H1 (cell line): ENCODE data around the gene EGFL6. TPM values are rescaled to one million over a fixed set of nuclear protein-coding genes. Genes with fewer than 3 reads are reported as not detected.
"Not testable (repeated sequence)": the region's sequence is repeated elsewhere in the genome, so short reads cannot be mapped to it uniquely, and the experiment has no call there.

Source experiments
- CTCF ChIA-PET: fragments of 300-600 bp; sonication (Branson Sonifier 250); formaldehyde crosslinking; loops from one replicate; lab custom pipeline; 2021; ENCODE audit not compliant: partially characterized antibody; lab: Charles Lee
- POLR2A ChIA-PET: fragments of 300-600 bp; sonication (Branson Sonifier 250); formaldehyde crosslinking; loops from one replicate; lab custom pipeline; 2021; ENCODE audit warnings: inconsistent platforms; ENCODE audit not compliant: partially characterized antibody; lab: Charles Lee
- DNase-seq, 2 experiments: peaks; one replicate each; pipeline versions ENCODE4 v3.0.0 to v3.0.0-alpha.2; 2010 to 2022; ENCODE audit warnings: low spot score in 2 of 2, low read depth in 1 of 2, mixed read lengths in 1 of 2
- FAIRE-seq: peaks from 2 replicates; lab custom pipeline; 2011; peaks lifted over from hg19 to GRCh38; lab: Jason Lieb, UNC
- H2AFZ ChIP-seq: 2 replicates; pipeline ENCODE4 v1.8.1; 2012; ENCODE audit warnings: low read length, inconsistent platforms
- H2AK5ac ChIP-seq: 2 replicates; pipeline ENCODE4 v1.6.1; 2013; ENCODE audit warnings: low read depth, low read length
- H2BK120ac ChIP-seq: replicated peaks from 2 replicates; pipeline ENCODE3; 2013; ENCODE audit warnings: low read depth, low read length, inconsistent platforms
- H2BK12ac ChIP-seq: 2 replicates; pipeline ENCODE4 v1.6.1; 2013; ENCODE audit warnings: low read depth, low read length
- H2BK15ac ChIP-seq: 2 replicates; pipeline ENCODE4 v1.6.1; 2013; ENCODE audit warnings: low read length
- H2BK20ac ChIP-seq: 2 replicates; pipeline ENCODE4 v1.6.1; 2013; ENCODE audit warnings: low read length
- H2BK5ac ChIP-seq: 2 replicates; pipeline ENCODE4 v1.6.1; 2013; ENCODE audit warnings: low read depth, low read length
- H3K14ac ChIP-seq: 2 replicates; pipeline ENCODE4 v1.6.1; 2013; ENCODE audit warnings: inconsistent platforms; ENCODE audit not compliant: insufficient read length
- H3K18ac ChIP-seq: 2 replicates; pipeline ENCODE4 v1.6.1; 2013; ENCODE audit warnings: low read length; ENCODE audit errors: extremely low read depth
- H3K23ac ChIP-seq: 2 replicates; pipeline ENCODE4 v1.6.1; 2013; ENCODE audit warnings: inconsistent platforms; ENCODE audit not compliant: insufficient read length
- H3K23me2 ChIP-seq: 2 replicates; pipeline ENCODE4 v1.6.1; 2013; ENCODE audit warnings: low read depth, low read length
- H3K27ac ChIP-seq: 2 replicates; pipeline ENCODE4 v1.6.1; 2011; ENCODE audit warnings: low read depth, low read length, inconsistent platforms
- H3K27me3 ChIP-seq, 4 experiments: replicated peaks in 1 of 4; 1 replicate in 1 of 4; 2 replicates in 3 of 4; pipeline versions ENCODE4 v1.6.1 to v1.8.1; 2011 to 2013; ENCODE audit warnings: low read length in 3 of 4, mild to moderate bottlenecking in 3 of 4, inconsistent platforms in 2 of 4, mixed read lengths in 2 of 4, moderate library complexity in 1 of 4; ENCODE audit not compliant: control insufficient read depth in 3 of 4, insufficient read depth in 3 of 4; ENCODE audit errors: extremely low read depth in 1 of 4
- H3K36me3 ChIP-seq, 4 experiments: 2 replicates each; pipeline versions ENCODE4 v1.6.1 to v1.8.1; 2011 to 2013; ENCODE audit warnings: mild to moderate bottlenecking in 4 of 4, low read length in 3 of 4, moderate library complexity in 2 of 4, control low read depth in 1 of 4, inconsistent platforms in 1 of 4; ENCODE audit not compliant: insufficient read depth in 4 of 4, control insufficient read depth in 2 of 4
- H3K4ac ChIP-seq: replicated peaks from 2 replicates; pipeline ENCODE3; 2013; ENCODE audit warnings: low read length, low read depth, mixed read lengths, inconsistent platforms; ENCODE audit not compliant: insufficient read length
- H3K4me1 ChIP-seq, 4 experiments: replicated peaks in 1 of 4; 1 replicate in 1 of 4; 2 replicates in 3 of 4; pipeline versions ENCODE4 v1.6.1 to v1.8.1; 2011 to 2013; ENCODE audit warnings: low read length in 3 of 4, inconsistent platforms in 2 of 4, mixed read lengths in 1 of 4; ENCODE audit not compliant: insufficient read depth in 4 of 4, control insufficient read depth in 3 of 4
- H3K4me2 ChIP-seq, 2 experiments: 2 replicates each; pipeline versions ENCODE4 v1.6.1 to v1.8.1; 2011 to 2013; ENCODE audit warnings: low read depth in 2 of 2, low read length in 2 of 2, control low read depth in 1 of 2, inconsistent platforms in 1 of 2, mild to moderate bottlenecking in 1 of 2; ENCODE audit not compliant: insufficient read depth in 1 of 2
- H3K4me3 ChIP-seq, 4 experiments: fragments of 200-600, 300-600 bp in 1 of 4; sonication (generic), shearing (Covaris generic), sonication (Bioruptor Twin) in 1 of 4; 2 replicates each; pipeline versions ENCODE4 v1.5.1 to v1.8.1; 2011 to 2016; ENCODE audit warnings: low read length in 4 of 4, low read depth in 3 of 4, control low read depth in 2 of 4, inconsistent platforms in 2 of 4, mild to moderate bottlenecking in 2 of 4, mixed read lengths in 1 of 4, moderate library complexity in 1 of 4; ENCODE audit not compliant: insufficient read depth in 2 of 4; ENCODE audit errors: extremely low read depth in 1 of 4
- H3K56ac ChIP-seq: replicated peaks from 2 replicates; pipeline ENCODE3; 2013; ENCODE audit warnings: low read depth, mild to moderate bottlenecking, mixed read lengths, low read length, inconsistent platforms; ENCODE audit not compliant: insufficient read length
- H3K79me1 ChIP-seq: 2 replicates; pipeline ENCODE4 v1.6.1; 2013; ENCODE audit warnings: low read depth, low read length, control low read depth
- H3K79me2 ChIP-seq, 2 experiments: 2 replicates each; pipeline versions ENCODE4 v1.6.1 to v1.8.1; 2012 to 2013; ENCODE audit warnings: low read length in 2 of 2, mild to moderate bottlenecking in 2 of 2, inconsistent platforms in 1 of 2; ENCODE audit not compliant: insufficient read depth in 2 of 2, control insufficient read depth in 1 of 2
- H3K9ac ChIP-seq, 4 experiments: replicated peaks in 1 of 4; 1 replicate in 1 of 4; 2 replicates in 3 of 4; pipeline versions ENCODE4 v1.6.1 to v1.8.1; 2011 to 2013; ENCODE audit warnings: low read depth in 3 of 4, low read length in 3 of 4, control low read depth in 2 of 4, mild to moderate bottlenecking in 2 of 4, moderate library complexity in 2 of 4, inconsistent platforms in 1 of 4; ENCODE audit errors: extremely low read depth in 1 of 4
- H3K9me3 ChIP-seq, 2 experiments: 2 replicates each; pipeline versions ENCODE4 v1.6.1 to v1.8.1; 2012 to 2013; ENCODE audit warnings: mild to moderate bottlenecking in 2 of 2, moderate library complexity in 2 of 2, control low read depth in 1 of 2, inconsistent platforms in 1 of 2, low read depth in 1 of 2, low read length in 1 of 2, mixed read lengths in 1 of 2; ENCODE audit not compliant: insufficient read depth in 2 of 2
- H4K20me1 ChIP-seq, 2 experiments: replicated peaks in 1 of 2; 2 replicates each; pipeline versions ENCODE3 to v1.8.1; 2011 to 2013; ENCODE audit warnings: inconsistent platforms in 2 of 2, low read length in 2 of 2, mild to moderate bottlenecking in 1 of 2; ENCODE audit not compliant: insufficient read depth in 2 of 2, control insufficient read depth in 1 of 2
- H4K5ac ChIP-seq: 2 replicates; pipeline ENCODE4 v1.6.1; 2013; ENCODE audit warnings: low read length, low read depth, mixed read lengths, inconsistent platforms; ENCODE audit not compliant: insufficient read length
- H4K8ac ChIP-seq: 2 replicates; pipeline ENCODE4 v1.8.0; 2013; ENCODE audit warnings: mild to moderate bottlenecking, moderate library complexity, low read length, inconsistent platforms; ENCODE audit not compliant: insufficient read depth; ENCODE audit errors: extremely low read depth
- H4K91ac ChIP-seq: replicated peaks from 2 replicates; pipeline ENCODE3; 2013; ENCODE audit warnings: low read length, mixed read lengths, inconsistent platforms; ENCODE audit not compliant: insufficient read length
- WGBS, 2 experiments: shearing (Covaris generic) in 1 of 2; methylation state at CpG; one replicate each; pipeline versions ENCODE4 v1.1.6 to v1.1.7; 2013 to 2015; ENCODE audit warnings: low lambda C conversion rate in 2 of 2, mixed read lengths in 2 of 2, inconsistent platforms in 1 of 2, low coverage in 1 of 2, missing lambda C conversion rate in 1 of 2; ENCODE audit not compliant: insufficient replicate concordance in 2 of 2, insufficient coverage in 1 of 2, insufficient read length in 1 of 2; ENCODE audit errors: extremely low coverage in 1 of 2, missing lambda C conversion rate in 1 of 2; 5-methylcytosine and 5-hydroxymethylcytosine counted together
- polyA plus RNA-seq, 7 experiments: library from polyadenylated mRNA; depleted of rRNA in 3 of 7; stranded (reverse) in 5 of 7; unstranded in 2 of 7; fragments of >200 nt in 5 of 7; fragments of 200-250 nt in 2 of 7; gene quantifications; 1 replicate in 5 of 7; 2 replicates in 1 of 7; 4 replicates in 1 of 7; pipeline versions ENCODE4 v1.2.1 to v1.2.3, GENCODE V29; 2011 to 2013; ENCODE audit warnings: missing spikeins in 2 of 7, mixed read lengths in 2 of 7
- total RNA-seq: library from RNA; stranded (reverse); fragmentation: NEBNext Ultra II Directional; extraction: Animal tissue kit (Norgen Biotek cat#: 25700); gene quantifications from 2 replicates; pipeline ENCODE4 v1.2.1, GENCODE V29; 2021

The EGFL6 gene
- total and polyA plus RNA-seq, 2 of the 8 experiments (the other 6 are each of a cell fraction or from before 2014, with no cell fraction given), result 0.93 to 1.1 TPM

DNA sequence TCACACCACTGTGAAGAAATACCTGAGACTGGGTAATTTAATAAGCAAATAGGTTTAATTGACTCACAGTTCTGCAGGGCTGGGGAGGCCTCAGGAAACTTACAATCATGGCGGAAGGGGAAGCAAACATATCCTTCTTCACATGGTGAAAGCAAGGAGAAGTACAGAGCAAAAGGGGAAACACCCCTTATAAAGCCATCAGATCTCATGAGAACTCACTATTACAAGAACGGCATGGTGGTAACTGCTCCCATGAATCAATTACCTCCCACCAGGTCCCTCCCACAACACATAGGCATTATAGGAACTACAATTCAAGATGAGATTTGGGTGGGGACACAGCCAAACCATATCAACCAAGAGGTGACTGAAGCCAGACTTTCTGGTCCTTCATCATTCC, 78.9 kb downstream of the EGFL6 start:
- H3K4me3 ChIP-seq, H3K18ac ChIP-seq, H3K23me2 ChIP-seq, H2BK5ac ChIP-seq, DNase-seq, H3K4ac ChIP-seq, H3K27me3 ChIP-seq, H4K8ac ChIP-seq, H2BK15ac ChIP-seq, H2AK5ac ChIP-seq, H3K14ac ChIP-seq, H3K9me3 ChIP-seq, H3K27ac ChIP-seq, H3K9ac ChIP-seq, FAIRE-seq, H3K4me1 ChIP-seq, H3K79me1 ChIP-seq, H4K91ac ChIP-seq, H3K23ac ChIP-seq, H3K4me2 ChIP-seq, H2AFZ ChIP-seq, H2BK120ac ChIP-seq, H3K36me3 ChIP-seq, H2BK12ac ChIP-seq, H4K5ac ChIP-seq, H3K79me2 ChIP-seq, POLR2A ChIA-PET, H2BK20ac ChIP-seq, H4K20me1 ChIP-seq, H3K56ac ChIP-seq: not testable (repeated sequence)
- CTCF ChIA-PET, result interaction anchor here (0.6 kb wide), 1 partner anchor 117 kb away, joined by 3 read pairs; no protein-coding TSS in a partner anchor
- WGBS, 2 experiments, result 68% methylated on average over 2 of the region's 2 CpGs; no CpG with 5 or more reads in 1 of the 2 experiments
